SU-DHL-6 (cell line): ENCODE measurements around the gene CALML3.

Experiments used
- H2AFZ ChIP-seq: fragments of 200-600 bp; sonication (generic); 2 replicates; pipeline ENCODE4 v1.6.1; 2014; ENCODE audit warnings: low read depth, mild to moderate bottlenecking, moderate library complexity, mixed read lengths, antibody characterized with exemption, low read length; ENCODE audit not compliant: severe bottlenecking
- H3F3A ChIP-seq: fragments of 200-600 bp; shearing (Covaris generic); 2 replicates; pipeline ENCODE4 v1.6.0; 2016; ENCODE audit warnings: antibody characterized with exemption, mild to moderate bottlenecking; ENCODE audit not compliant: insufficient read depth
- H3K27ac ChIP-seq: fragments of 200-600 bp; sonication (generic); 2 replicates; pipeline ENCODE4 v1.5.1; 2016; ENCODE audit warnings: low read depth, mild to moderate bottlenecking, low read length, moderate library complexity, mixed read lengths
- H3K27me3 ChIP-seq: fragments of 200-600 bp; sonication (generic), shearing (Covaris generic); 2 replicates; pipeline ENCODE4 v1.6.0; 2014; ENCODE audit warnings: mild to moderate bottlenecking, low read length
- H3K36me3 ChIP-seq: fragments of 200-600 bp; sonication (generic); 2 replicates; pipeline ENCODE4 v1.6.1; 2014; ENCODE audit warnings: mild to moderate bottlenecking, low read length, mixed read lengths
- H3K4me2 ChIP-seq: fragments of 300-600, 200-600 bp; shearing (Covaris generic), sonication (generic); 2 replicates; pipeline ENCODE4 v1.6.0; 2014; ENCODE audit warnings: low read length, low read depth, mild to moderate bottlenecking; ENCODE audit not compliant: poor library complexity, severe bottlenecking
- H3K4me3 ChIP-seq: fragments of 200-600 bp; sonication (generic); 2 replicates; pipeline ENCODE4 v1.5.1; 2014; ENCODE audit warnings: antibody characterized with exemption, low read length, mild to moderate bottlenecking, mixed read lengths; ENCODE audit not compliant: insufficient read depth, poor library complexity, severe bottlenecking
- H3K79me2 ChIP-seq: fragments of 200-600 bp; sonication (generic); 2 replicates; pipeline ENCODE4 v1.6.1; 2014; ENCODE audit warnings: mild to moderate bottlenecking, low read length, moderate library complexity; ENCODE audit not compliant: insufficient read depth
- H3K9ac ChIP-seq: fragments of 200-600 bp; sonication (generic); 2 replicates; pipeline ENCODE4 v1.7.0; 2014; ENCODE audit warnings: mild to moderate bottlenecking, low read length
- H3K9me2 ChIP-seq: fragments of 200-600 bp; sonication (generic); replicated peaks from 2 replicates; pipeline ENCODE4 v1.6.1; 2014; ENCODE audit warnings: low read length; ENCODE audit not compliant: insufficient read depth
- H3K9me3 ChIP-seq: fragments of 200-600 bp; sonication (generic); 2 replicates; pipeline ENCODE4 v1.6.1; 2014; ENCODE audit warnings: low read length, mixed read lengths; ENCODE audit not compliant: insufficient read depth
- H4K20me1 ChIP-seq: fragments of 200-600 bp; sonication (generic); 2 replicates; pipeline ENCODE4 v1.6.1; 2014; ENCODE audit warnings: low read depth, mild to moderate bottlenecking, antibody characterized with exemption, low read length, moderate library complexity, mixed read lengths
- EZH2phosphoT487 ChIP-seq: fragments of 200-600 bp; sonication (generic), shearing (Covaris generic); conservative IDR thresholded peaks from 2 replicates; pipeline ENCODE4 v1.6.1; 2018; ENCODE audit warnings: mild to moderate bottlenecking, antibody characterized with exemption, low read length, moderate library complexity, mixed read lengths
- TF ChIP-seq, protein P1 (sequence below): fragments of 200-600 bp; sonication (generic); IDR thresholded peaks from one replicate; pipeline ENCODE4 v1.5.1; 2017; ENCODE audit warnings: antibody characterized with exemption, mild to moderate bottlenecking, low read length, moderate library complexity; ENCODE audit not compliant: insufficient read depth, poor library complexity, severe bottlenecking

Gene CALML3

DNA sequence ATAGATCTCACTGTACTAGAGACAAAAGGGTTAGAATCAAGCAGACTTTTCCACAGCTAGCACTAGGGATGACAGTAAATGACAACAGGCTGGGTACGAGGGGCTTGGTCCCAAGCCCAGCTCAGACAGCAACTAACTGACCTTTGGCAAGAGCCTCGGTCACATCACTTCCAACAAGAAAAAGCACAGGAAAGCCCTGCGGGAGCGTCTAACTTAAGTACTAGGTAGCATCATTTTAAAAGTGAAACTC, 22.8 kb downstream of the CALML3 start:
- Histone ChIP-seq H4K20me1 (no peaks in the 10 kb centered on the region), H3K27ac (no peak overlapping the region), H2AFZ (no peak overlapping the region), H3K9me3 (no peaks in the 10 kb centered on the region), H3K4me3 (no peak overlapping the region), H3K36me3 (no peaks in the 10 kb centered on the region), H3K27me3 (no peaks in the 10 kb centered on the region), H3K79me2 (no peaks in the 10 kb centered on the region), H3K4me2 (no peak overlapping the region), H3K9ac (no peak overlapping the region), H3F3A (no peaks in the 10 kb centered on the region), H3K9me2 (no peaks in the 10 kb centered on the region)
- no peak for TF ChIP-seq EZH2phosphoT487
- TF ChIP-seq, protein P1, sequence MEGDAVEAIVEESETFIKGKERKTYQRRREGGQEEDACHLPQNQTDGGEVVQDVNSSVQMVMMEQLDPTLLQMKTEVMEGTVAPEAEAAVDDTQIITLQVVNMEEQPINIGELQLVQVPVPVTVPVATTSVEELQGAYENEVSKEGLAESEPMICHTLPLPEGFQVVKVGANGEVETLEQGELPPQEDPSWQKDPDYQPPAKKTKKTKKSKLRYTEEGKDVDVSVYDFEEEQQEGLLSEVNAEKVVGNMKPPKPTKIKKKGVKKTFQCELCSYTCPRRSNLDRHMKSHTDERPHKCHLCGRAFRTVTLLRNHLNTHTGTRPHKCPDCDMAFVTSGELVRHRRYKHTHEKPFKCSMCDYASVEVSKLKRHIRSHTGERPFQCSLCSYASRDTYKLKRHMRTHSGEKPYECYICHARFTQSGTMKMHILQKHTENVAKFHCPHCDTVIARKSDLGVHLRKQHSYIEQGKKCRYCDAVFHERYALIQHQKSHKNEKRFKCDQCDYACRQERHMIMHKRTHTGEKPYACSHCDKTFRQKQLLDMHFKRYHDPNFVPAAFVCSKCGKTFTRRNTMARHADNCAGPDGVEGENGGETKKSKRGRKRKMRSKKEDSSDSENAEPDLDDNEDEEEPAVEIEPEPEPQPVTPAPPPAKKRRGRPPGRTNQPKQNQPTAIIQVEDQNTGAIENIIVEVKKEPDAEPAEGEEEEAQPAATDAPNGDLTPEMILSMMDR, result no peak

- H3F3A ChIP-seq, result no peaks in the 10 kb centered on the region
- no peak overlapping the region for H3K4me3 ChIP-seq
- H3K79me2 ChIP-seq, result no peaks in the 10 kb centered on the region
- no peaks in the 10 kb centered on the region for H3K27me3 ChIP-seq
- H4K20me1 ChIP-seq, result no peaks in the 10 kb centered on the region
- no peaks in the 10 kb centered on the region for H3K36me3 ChIP-seq
- TF ChIP-seq, protein P1, result no peak
- no peak for TF ChIP-seq EZH2phosphoT487
- no peak overlapping the region for H3K4me2 ChIP-seq
- no peaks in the 10 kb centered on the region for H3K9me2 ChIP-seq
- no peak overlapping the region for H3K27ac ChIP-seq
- H3K9ac ChIP-seq, result no peak overlapping the region
- H2AFZ ChIP-seq, result no peak overlapping the region
- H3K9me3 ChIP-seq, result no peaks in the 10 kb centered on the region
These were observed 23.3 kb downstream of the CALML3 start for GRCh38 chr10:5547931-5548660.

DNA sequence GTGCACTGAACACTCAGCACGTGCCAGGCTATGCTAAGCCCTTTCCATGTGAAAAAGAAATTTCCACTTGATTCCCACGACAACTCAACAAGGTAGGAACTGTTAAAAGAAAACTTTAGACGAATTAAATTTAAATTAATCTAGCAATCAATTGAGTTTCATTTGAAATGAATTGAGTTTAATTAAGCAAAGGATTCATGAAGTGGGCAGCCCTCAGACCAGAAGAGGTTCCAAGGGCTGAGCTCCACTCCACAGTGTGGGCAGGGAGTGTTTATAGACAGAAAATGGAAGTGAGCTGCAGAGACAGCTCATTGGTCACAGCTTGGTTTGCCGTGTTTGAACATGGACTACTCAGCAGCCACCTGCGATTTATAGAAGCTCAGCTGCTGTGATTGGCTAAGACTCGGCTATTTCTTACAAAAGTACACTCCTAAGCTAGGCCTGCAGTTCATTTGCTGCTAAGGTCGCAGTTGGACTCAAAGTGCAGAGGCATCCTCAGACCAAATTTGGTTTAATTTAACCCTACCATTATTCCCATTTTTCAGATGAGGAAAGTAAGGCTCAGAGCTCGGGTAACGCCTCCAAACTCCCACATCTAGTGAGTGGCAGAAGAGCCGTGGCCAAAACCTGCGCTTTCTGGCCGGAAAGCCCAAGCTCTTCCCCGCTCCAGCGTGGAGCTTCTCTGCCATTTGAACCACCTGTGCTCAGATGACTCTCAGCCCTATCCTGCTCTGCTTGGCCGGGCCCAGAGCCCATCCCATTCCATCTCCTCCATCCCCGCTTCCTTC, 24.9 kb downstream of the CALML3 start:
- no peak for TF ChIP-seq EZH2phosphoT487
- TF ChIP-seq, protein P1, result no peak
- H3K27me3 ChIP-seq, result no peaks in the 10 kb centered on the region
- no peak overlapping the region for H3K4me2 ChIP-seq
- no peaks in the 10 kb centered on the region for H3F3A ChIP-seq
- no peak overlapping the region for H3K9ac ChIP-seq
- H3K79me2 ChIP-seq, result no peaks in the 10 kb centered on the region
- no peak overlapping the region for H3K27ac ChIP-seq
- no peak overlapping the region for H3K4me3 ChIP-seq
- no peaks in the 10 kb centered on the region for H3K9me3 ChIP-seq
- no peaks in the 10 kb centered on the region for H3K36me3 ChIP-seq
- no peaks in the 10 kb centered on the region for H3K9me2 ChIP-seq
- H4K20me1 ChIP-seq, result no peaks in the 10 kb centered on the region
- H2AFZ ChIP-seq, result no peak overlapping the region
